GM23338 (cell line): ENCODE results near the gene DYNLT3. TPM values are rescaled to one million over a fixed set of nuclear protein-coding genes. Genes with fewer than 3 reads are reported as not detected.

ENCODE experiments used
- ATAC-seq: fragments of 200-7000 bp; cut with Tn5 transposase; 3 replicates; pipeline ENCODE4 v1.9.1; 2020
- DNase-seq: peaks from one replicate; pipeline ENCODE4 v3.0.0-alpha.2; 2015; ENCODE audit warnings: low spot score
- H2AFZ ChIP-seq: fragments of 200-600 bp; sonication (generic); 2 replicates; pipeline ENCODE4 v1.8.0; 2016; ENCODE audit warnings: antibody characterized with exemption, mild to moderate bottlenecking, moderate library complexity
- H3F3A ChIP-seq: fragments of 200-600 bp; sonication (generic); replicated peaks from 2 replicates; pipeline ENCODE4 v1.8.0; 2017; ENCODE audit warnings: antibody characterized with exemption, mixed run types, low read depth
- H3K27ac ChIP-seq: fragments of 200-600 bp; sonication (generic); 2 replicates; pipeline ENCODE4 v1.6.1; 2016; ENCODE audit warnings: low read depth
- H3K27me3 ChIP-seq: fragments of 200-600 bp; sonication (generic); 2 replicates; pipeline ENCODE4 v1.8.0; 2016; ENCODE audit warnings: mild to moderate bottlenecking, mixed run types, moderate library complexity; ENCODE audit not compliant: insufficient read depth
- H3K36me3 ChIP-seq: fragments of 200-600 bp; sonication (generic); 2 replicates; pipeline ENCODE4 v1.8.0; 2016; ENCODE audit warnings: mild to moderate bottlenecking; ENCODE audit not compliant: insufficient read depth
- H3K4me1 ChIP-seq: fragments of 200-600 bp; sonication (generic); 2 replicates; pipeline ENCODE4 v1.8.0; 2016; ENCODE audit warnings: mild to moderate bottlenecking, moderate library complexity; ENCODE audit not compliant: insufficient read depth
- H3K4me2 ChIP-seq: fragments of 200-600 bp; sonication (generic); 2 replicates; pipeline ENCODE4 v1.7.1; 2017; ENCODE audit warnings: mixed run types
- H3K4me3 ChIP-seq: fragments of 200-600 bp; sonication (generic); 2 replicates; pipeline ENCODE4 v1.6.1; 2016; ENCODE audit warnings: mixed run types
- H3K79me2 ChIP-seq: fragments of 200-600 bp; sonication (generic); replicated peaks from 2 replicates; pipeline ENCODE4 v1.8.0; 2017; ENCODE audit warnings: mild to moderate bottlenecking; ENCODE audit not compliant: insufficient read depth
- H3K9me2 ChIP-seq: fragments of 200-600 bp; sonication (generic); 2 replicates; pipeline ENCODE4 v1.8.0; 2017; ENCODE audit not compliant: insufficient read depth
- H4K20me1 ChIP-seq: fragments of 200-600 bp; sonication (generic); replicated peaks from 2 replicates; pipeline ENCODE4 v1.8.0; 2017; ENCODE audit warnings: mild to moderate bottlenecking; ENCODE audit not compliant: insufficient read depth
- H3K27ac Mint-ChIP-seq: 2 replicates; pipeline ENCODE4 v1.8.0; 2020; ENCODE audit warnings: inconsistent platforms, mild to moderate bottlenecking, moderate library complexity, mixed read lengths
- H3K27me3 Mint-ChIP-seq: 3 replicates; pipeline ENCODE4 v1.8.0; 2022; ENCODE audit warnings: low read depth, mild to moderate bottlenecking, moderate library complexity, mixed read lengths, inconsistent platforms; ENCODE audit not compliant: insufficient read depth, poor library complexity
- H3K36me3 Mint-ChIP-seq: 3 replicates; pipeline ENCODE4 v1.8.0; 2021; ENCODE audit warnings: low read depth, mild to moderate bottlenecking, inconsistent platforms, moderate library complexity, mixed read lengths
- H3K4me1 Mint-ChIP-seq: 3 replicates; pipeline ENCODE4 v1.8.0; 2020; ENCODE audit warnings: mild to moderate bottlenecking, inconsistent platforms, mixed read lengths
- H3K4me3 Mint-ChIP-seq: 3 replicates; pipeline ENCODE4 v1.8.0; 2021; ENCODE audit warnings: moderate library complexity, mild to moderate bottlenecking, inconsistent platforms, mixed read lengths
- H3K9me3 Mint-ChIP-seq: 3 replicates; pipeline ENCODE4 v1.8.0; 2020; ENCODE audit warnings: moderate library complexity, mild to moderate bottlenecking, inconsistent platforms, mixed read lengths
- CREB1 ChIP-seq: fragments of 250-450 bp; sonication (Bioruptor Pico); IDR thresholded peaks from 2 replicates; pipeline ENCODE4 v1.5.0; 2020; ENCODE audit warnings: low read depth, mild to moderate bottlenecking, moderate library complexity
- CTCF ChIP-seq, 2 experiments: fragments of 200-600 bp in 1 of 2; sonication (generic) in 1 of 2; conservative IDR thresholded peaks; 2 replicates each; pipeline versions ENCODE4 v1.5.1 to v1.6.1; 2016 to 2017; ENCODE audit warnings: antibody characterized with exemption in 2 of 2, low read depth in 2 of 2, mild to moderate bottlenecking in 2 of 2, moderate library complexity in 1 of 2
- ETS1 ChIP-seq: IDR thresholded peaks from 2 replicates; pipeline ENCODE4 v1.6.1; 2016; ENCODE audit warnings: antibody characterized with exemption
- EZH2 ChIP-seq: fragments of 200-600 bp; sonication (generic); IDR thresholded peaks from one replicate; pipeline ENCODE4 v1.8.0; 2017; ENCODE audit warnings: antibody characterized with exemption, mild to moderate bottlenecking, low read depth; ENCODE audit not compliant: unreplicated experiment
- EZH2phosphoT487 ChIP-seq: fragments of 200-600 bp; sonication (generic); IDR thresholded peaks from one replicate; pipeline ENCODE4 v1.8.1; 2018; ENCODE audit warnings: antibody characterized with exemption; ENCODE audit not compliant: unreplicated experiment
- JUNB ChIP-seq: IDR thresholded peaks from one replicate; pipeline ENCODE4 v1.6.1; 2016; ENCODE audit warnings: antibody characterized with exemption; ENCODE audit not compliant: unreplicated experiment
- POLR2AphosphoS5 ChIP-seq: IDR thresholded peaks from 2 replicates; pipeline ENCODE4 v1.6.1; 2016; ENCODE audit warnings: antibody characterized with exemption, low read depth
- STAT1 ChIP-seq: IDR thresholded peaks from one replicate; pipeline ENCODE4 v1.6.1; 2016; ENCODE audit warnings: antibody characterized with exemption; ENCODE audit not compliant: unreplicated experiment
- ZNF114 ChIP-seq: fragments of 250-450 bp; sonication (Bioruptor Pico); IDR thresholded peaks from 2 replicates; pipeline ENCODE4 v1.5.0; 2020; ENCODE audit warnings: mild to moderate bottlenecking, moderate library complexity
- ZNF331 ChIP-seq: fragments of 250-450 bp; sonication (Bioruptor Pico); IDR thresholded peaks from 2 replicates; pipeline ENCODE4 v1.5.0; 2020; ENCODE audit warnings: low read depth, mild to moderate bottlenecking, moderate library complexity
- polyA plus RNA-seq: library from polyadenylated mRNA; unstranded; fragments of >200 nt; fragmentation: Nextera tagmentation; extraction: Ambion mirVana; gene quantifications from 2 replicates; pipeline ENCODE4 v1.2.1, GENCODE V29; 2016
- total RNA-seq: library from RNA; depleted of rRNA; stranded (reverse); fragments of >200 nt; shearing (Covaris generic); gene quantifications from 2 replicates; pipeline ENCODE4 v1.2.3, GENCODE V29; 2014
- TF ChIP-seq, protein P1 (sequence below): fragments of 250-450 bp; sonication (Bioruptor Pico); IDR thresholded peaks from 2 replicates; pipeline ENCODE4 v1.5.0; 2020; ENCODE audit warnings: mild to moderate bottlenecking, moderate library complexity
- TF ChIP-seq, protein P2 (sequence below): IDR thresholded peaks from one replicate; pipeline ENCODE4 v1.6.1; 2018; ENCODE audit warnings: antibody characterized with exemption; ENCODE audit not compliant: unreplicated experiment

DYNLT3 gene
- total and polyA plus RNA-seq, 2 experiments from 2014 or later = 6.5 to 8.1 TPM

GRCh38 chrX:37854748-37855147, 7.4 kb upstream of the DYNLT3 start (continued):
- TF ChIP-seq EZH2 = no peak

DNA sequence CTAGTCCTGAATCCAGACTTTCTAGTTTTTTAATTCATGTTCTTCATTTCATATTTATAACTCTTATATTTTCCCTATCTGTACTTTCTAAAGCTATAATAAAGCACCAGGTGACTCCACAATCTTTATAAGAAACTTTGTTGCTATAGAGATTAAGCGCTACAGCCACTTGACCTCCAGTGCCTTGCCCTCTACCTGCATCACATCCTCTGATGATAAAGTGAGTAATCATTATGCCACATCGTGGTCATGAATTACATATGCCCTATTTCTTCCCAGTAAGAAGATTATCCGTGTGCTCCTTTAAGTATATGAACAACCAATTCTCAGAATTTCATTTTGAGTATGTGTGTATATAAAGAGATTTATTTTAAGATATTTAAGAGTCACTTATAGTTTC, 6.8 kb upstream of the DYNLT3 start:
- H3K4me1 Mint-ChIP-seq = no peaks in the 10 kb centered on the region
- H3K27ac Mint-ChIP-seq = no peak overlapping the region
- no peak overlapping the region for H2AFZ ChIP-seq
- no peaks in the 10 kb centered on the region for H4K20me1 ChIP-seq
- ATAC-seq = no peak
- no peaks in the 10 kb centered on the region for H3F3A ChIP-seq
- H3K79me2 ChIP-seq = no peaks in the 10 kb centered on the region
- H3K27me3 Mint-ChIP-seq = no peaks in the 10 kb centered on the region
- H3K27me3 ChIP-seq = no peaks in the 10 kb centered on the region
- H3K36me3 ChIP-seq = no peaks in the 10 kb centered on the region
- no peak overlapping the region for H3K4me3 Mint-ChIP-seq
- H3K4me1 ChIP-seq = no peaks in the 10 kb centered on the region
- H3K9me2 ChIP-seq = no peaks in the 10 kb centered on the region
- no peaks in the 10 kb centered on the region; the same call in 2 of the 3 replicates for H3K36me3 Mint-ChIP-seq
- H3K4me3 ChIP-seq = no peak overlapping the region
- TF ChIP-seq ZNF114 (CRISPR knock-in tag) (no peak), CREB1 (CRISPR knock-in tag) (no peak), POLR2AphosphoS5 (no peak), ZNF331 (no peak), EZH2phosphoT487 (no peak), STAT1 (no peak), ETS1 (no peak), CTCF (conservative IDR thresholded peaks at IDR 0.05; ENCODE audit: low read depth in 2 of 2) (no peak), JUNB (no peak)
- TF ChIP-seq, protein P1, sequence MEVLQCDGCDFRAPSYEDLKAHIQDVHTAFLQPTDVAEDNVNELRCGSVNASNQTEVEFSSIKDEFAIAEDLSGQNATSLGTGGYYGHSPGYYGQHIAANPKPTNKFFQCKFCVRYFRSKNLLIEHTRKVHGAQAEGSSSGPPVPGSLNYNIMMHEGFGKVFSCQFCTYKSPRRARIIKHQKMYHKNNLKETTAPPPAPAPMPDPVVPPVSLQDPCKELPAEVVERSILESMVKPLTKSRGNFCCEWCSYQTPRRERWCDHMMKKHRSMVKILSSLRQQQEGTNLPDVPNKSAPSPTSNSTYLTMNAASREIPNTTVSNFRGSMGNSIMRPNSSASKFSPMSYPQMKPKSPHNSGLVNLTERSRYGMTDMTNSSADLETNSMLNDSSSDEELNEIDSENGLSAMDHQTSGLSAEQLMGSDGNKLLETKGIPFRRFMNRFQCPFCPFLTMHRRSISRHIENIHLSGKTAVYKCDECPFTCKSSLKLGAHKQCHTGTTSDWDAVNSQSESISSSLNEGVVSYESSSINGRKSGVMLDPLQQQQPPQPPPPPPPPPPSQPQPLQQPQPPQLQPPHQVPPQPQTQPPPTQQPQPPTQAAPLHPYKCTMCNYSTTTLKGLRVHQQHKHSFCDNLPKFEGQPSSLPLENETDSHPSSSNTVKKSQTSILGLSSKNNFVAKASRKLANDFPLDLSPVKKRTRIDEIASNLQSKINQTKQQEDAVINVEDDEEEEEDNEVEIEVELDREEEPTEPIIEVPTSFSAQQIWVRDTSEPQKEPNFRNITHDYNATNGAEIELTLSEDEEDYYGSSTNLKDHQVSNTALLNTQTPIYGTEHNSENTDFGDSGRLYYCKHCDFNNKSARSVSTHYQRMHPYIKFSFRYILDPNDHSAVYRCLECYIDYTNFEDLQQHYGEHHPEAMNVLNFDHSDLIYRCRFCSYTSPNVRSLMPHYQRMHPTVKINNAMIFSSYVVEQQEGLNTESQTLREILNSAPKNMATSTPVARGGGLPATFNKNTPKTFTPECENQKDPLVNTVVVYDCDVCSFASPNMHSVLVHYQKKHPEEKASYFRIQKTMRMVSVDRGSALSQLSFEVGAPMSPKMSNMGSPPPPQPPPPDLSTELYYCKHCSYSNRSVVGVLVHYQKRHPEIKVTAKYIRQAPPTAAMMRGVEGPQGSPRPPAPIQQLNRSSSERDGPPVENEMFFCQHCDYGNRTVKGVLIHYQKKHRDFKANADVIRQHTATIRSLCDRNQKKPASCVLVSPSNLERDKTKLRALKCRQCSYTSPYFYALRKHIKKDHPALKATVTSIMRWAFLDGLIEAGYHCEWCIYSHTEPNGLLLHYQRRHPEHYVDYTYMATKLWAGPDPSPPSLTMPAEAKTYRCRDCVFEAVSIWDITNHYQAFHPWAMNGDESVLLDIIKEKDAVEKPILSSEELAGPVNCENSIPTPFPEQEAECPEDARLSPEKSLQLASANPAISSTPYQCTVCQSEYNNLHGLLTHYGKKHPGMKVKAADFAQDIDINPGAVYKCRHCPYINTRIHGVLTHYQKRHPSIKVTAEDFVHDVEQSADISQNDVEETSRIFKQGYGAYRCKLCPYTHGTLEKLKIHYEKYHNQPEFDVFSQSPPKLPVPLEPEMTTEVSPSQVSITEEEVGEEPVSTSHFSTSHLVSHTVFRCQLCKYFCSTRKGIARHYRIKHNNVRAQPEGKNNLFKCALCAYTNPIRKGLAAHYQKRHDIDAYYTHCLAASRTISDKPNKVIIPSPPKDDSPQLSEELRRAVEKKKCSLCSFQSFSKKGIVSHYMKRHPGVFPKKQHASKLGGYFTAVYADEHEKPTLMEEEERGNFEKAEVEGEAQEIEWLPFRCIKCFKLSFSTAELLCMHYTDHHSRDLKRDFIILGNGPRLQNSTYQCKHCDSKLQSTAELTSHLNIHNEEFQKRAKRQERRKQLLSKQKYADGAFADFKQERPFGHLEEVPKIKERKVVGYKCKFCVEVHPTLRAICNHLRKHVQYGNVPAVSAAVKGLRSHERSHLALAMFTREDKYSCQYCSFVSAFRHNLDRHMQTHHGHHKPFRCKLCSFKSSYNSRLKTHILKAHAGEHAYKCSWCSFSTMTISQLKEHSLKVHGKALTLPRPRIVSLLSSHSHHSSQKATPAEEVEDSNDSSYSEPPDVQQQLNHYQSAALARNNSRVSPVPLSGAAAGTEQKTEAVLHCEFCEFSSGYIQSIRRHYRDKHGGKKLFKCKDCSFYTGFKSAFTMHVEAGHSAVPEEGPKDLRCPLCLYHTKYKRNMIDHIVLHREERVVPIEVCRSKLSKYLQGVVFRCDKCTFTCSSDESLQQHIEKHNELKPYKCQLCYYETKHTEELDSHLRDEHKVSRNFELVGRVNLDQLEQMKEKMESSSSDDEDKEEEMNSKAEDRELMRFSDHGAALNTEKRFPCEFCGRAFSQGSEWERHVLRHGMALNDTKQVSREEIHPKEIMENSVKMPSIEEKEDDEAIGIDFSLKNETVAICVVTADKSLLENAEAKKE (CRISPR knock-in tag) = no peak
- TF ChIP-seq, protein P2, sequence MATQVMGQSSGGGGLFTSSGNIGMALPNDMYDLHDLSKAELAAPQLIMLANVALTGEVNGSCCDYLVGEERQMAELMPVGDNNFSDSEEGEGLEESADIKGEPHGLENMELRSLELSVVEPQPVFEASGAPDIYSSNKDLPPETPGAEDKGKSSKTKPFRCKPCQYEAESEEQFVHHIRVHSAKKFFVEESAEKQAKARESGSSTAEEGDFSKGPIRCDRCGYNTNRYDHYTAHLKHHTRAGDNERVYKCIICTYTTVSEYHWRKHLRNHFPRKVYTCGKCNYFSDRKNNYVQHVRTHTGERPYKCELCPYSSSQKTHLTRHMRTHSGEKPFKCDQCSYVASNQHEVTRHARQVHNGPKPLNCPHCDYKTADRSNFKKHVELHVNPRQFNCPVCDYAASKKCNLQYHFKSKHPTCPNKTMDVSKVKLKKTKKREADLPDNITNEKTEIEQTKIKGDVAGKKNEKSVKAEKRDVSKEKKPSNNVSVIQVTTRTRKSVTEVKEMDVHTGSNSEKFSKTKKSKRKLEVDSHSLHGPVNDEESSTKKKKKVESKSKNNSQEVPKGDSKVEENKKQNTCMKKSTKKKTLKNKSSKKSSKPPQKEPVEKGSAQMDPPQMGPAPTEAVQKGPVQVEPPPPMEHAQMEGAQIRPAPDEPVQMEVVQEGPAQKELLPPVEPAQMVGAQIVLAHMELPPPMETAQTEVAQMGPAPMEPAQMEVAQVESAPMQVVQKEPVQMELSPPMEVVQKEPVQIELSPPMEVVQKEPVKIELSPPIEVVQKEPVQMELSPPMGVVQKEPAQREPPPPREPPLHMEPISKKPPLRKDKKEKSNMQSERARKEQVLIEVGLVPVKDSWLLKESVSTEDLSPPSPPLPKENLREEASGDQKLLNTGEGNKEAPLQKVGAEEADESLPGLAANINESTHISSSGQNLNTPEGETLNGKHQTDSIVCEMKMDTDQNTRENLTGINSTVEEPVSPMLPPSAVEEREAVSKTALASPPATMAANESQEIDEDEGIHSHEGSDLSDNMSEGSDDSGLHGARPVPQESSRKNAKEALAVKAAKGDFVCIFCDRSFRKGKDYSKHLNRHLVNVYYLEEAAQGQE = no peak
- peaks cover 3% of the 10 kb centered on the region; the same call in 1 of the 3 replicates for H3K9me3 Mint-ChIP-seq
- no peak overlapping the region for H3K27ac ChIP-seq
- no peak overlapping the region for H3K4me2 ChIP-seq
- no peak for DNase-seq
